ENCODE data around the gene GNG13. TPM values are rescaled to one million over a fixed set of nuclear protein-coding genes. Genes with fewer than 3 reads are reported as not detected.

Gene GNG13
- total RNA-seq, 2 experiments from 2014 or later, result not detected

DNA sequence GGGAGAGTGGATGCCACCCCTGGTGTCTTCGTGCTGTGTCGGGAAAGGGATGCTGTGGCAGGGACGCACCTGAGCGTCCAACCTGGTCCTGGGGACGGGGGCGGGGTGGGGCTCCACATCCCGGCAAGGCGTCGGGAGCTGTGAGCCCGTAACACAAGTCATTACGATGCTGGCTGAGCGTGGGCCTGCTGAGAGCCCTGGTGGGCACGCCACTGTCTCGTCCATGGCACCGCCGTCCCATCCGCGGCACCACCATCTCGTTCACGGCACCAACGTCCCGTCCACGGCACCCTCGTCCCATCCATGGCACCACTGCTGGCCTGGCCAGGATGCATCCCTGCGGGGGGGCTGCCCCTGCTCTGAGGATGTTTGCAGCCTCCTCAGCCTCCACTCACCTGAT lies 24.1 kb upstream of the GNG13 start:
- Mint-ChIP-seq H3K27me3 (peaks cover 7% of the 10 kb centered on the region), H3K9me3 (no peaks in the 10 kb centered on the region), H3K4me3 (no peak overlapping the region), H3K4me1 (ENCODE audit: low read depth) (peaks cover 5% of the 10 kb centered on the region), H3K36me3 (ENCODE audit: low read depth) (no peaks in the 10 kb centered on the region), H3K27ac (no peak overlapping the region)
- intact Hi-C loops (cut with micrococcal nuclease), result no loop called here
- ChIA-PET POLR2A (no interaction called here), CTCF (no interaction called here)
- TF ChIP-seq, protein P1, sequence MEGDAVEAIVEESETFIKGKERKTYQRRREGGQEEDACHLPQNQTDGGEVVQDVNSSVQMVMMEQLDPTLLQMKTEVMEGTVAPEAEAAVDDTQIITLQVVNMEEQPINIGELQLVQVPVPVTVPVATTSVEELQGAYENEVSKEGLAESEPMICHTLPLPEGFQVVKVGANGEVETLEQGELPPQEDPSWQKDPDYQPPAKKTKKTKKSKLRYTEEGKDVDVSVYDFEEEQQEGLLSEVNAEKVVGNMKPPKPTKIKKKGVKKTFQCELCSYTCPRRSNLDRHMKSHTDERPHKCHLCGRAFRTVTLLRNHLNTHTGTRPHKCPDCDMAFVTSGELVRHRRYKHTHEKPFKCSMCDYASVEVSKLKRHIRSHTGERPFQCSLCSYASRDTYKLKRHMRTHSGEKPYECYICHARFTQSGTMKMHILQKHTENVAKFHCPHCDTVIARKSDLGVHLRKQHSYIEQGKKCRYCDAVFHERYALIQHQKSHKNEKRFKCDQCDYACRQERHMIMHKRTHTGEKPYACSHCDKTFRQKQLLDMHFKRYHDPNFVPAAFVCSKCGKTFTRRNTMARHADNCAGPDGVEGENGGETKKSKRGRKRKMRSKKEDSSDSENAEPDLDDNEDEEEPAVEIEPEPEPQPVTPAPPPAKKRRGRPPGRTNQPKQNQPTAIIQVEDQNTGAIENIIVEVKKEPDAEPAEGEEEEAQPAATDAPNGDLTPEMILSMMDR (IDR thresholded peaks at IDR 0.05), result no peak
- DNase-seq (no peak), ATAC-seq (no peak)

DNA sequence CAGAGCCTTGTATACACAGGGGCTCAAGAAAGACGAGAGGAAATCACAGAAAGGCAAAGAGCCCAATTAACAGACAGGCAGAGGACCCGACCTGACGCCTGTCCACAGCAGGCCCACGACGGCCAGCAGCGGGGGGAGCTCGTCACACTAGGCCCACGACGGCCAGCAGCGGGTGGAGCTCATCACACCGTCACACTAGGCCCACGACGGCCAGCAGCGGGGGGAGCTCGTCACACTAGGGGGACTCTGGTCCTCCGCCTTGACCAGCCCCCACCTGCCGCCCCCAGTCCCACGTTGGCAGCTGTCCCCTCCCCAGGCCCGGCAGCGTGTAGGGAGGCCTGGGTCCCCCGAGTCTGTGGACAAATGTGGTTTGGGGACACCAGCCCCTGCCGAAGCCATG lies 23.7 kb upstream of the GNG13 start:
- no peak overlapping the region for H3K4me3 Mint-ChIP-seq
- no peak for ATAC-seq
- intact Hi-C loops (cut with micrococcal nuclease), result no loop called here
- peaks cover 8% of the 10 kb centered on the region for H3K27me3 Mint-ChIP-seq
- no peaks in the 10 kb centered on the region for H3K36me3 Mint-ChIP-seq (ENCODE audit: low read depth)
- POLR2A ChIA-PET, result no interaction called here
- H3K4me1 Mint-ChIP-seq (ENCODE audit: low read depth), result peaks cover 6% of the 10 kb centered on the region
- CTCF ChIA-PET, result no interaction called here
- no peak for DNase-seq
- H3K27ac Mint-ChIP-seq, result no peak overlapping the region
- TF ChIP-seq, protein P1 (IDR thresholded peaks at IDR 0.05), result no peak
- no peaks in the 10 kb centered on the region for H3K9me3 Mint-ChIP-seq

DNA sequence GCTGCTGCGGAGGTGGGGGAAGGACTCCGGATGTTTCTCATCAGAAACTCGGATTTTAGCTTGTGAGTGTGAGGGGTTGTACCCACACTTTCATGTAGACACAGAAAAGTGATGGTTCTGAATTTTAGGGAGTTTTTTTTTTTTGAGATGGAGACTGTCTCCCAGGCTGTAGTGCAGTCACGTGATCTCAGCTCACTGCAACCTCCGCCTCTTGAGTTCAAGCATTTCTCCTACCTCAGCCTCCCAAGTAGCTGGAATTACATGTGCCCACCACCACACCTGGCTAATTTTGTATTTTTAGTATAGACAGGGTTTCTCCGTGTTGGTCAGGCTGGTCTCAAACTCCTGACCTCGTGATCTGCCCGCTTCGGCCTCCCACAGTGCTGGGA lies 22.4 kb upstream of the GNG13 start:
- TF ChIP-seq, protein P1 (IDR thresholded peaks at IDR 0.05), result no peak
- DNase-seq, result no peak
- H3K4me1 Mint-ChIP-seq (ENCODE audit: low read depth), result peaks cover 6% of the 10 kb centered on the region
- H3K4me3 Mint-ChIP-seq, result no peak overlapping the region
- ChIA-PET POLR2A (no interaction called here), CTCF (no interaction called here)
- no peaks in the 10 kb centered on the region for H3K36me3 Mint-ChIP-seq (ENCODE audit: low read depth)
- no peak for ATAC-seq
- H3K27me3 Mint-ChIP-seq, result peaks cover 8% of the 10 kb centered on the region
- no peak overlapping the region for H3K27ac Mint-ChIP-seq
- intact Hi-C loops (cut with micrococcal nuclease), result no loop called here
- H3K9me3 Mint-ChIP-seq, result no peaks in the 10 kb centered on the region

DNA sequence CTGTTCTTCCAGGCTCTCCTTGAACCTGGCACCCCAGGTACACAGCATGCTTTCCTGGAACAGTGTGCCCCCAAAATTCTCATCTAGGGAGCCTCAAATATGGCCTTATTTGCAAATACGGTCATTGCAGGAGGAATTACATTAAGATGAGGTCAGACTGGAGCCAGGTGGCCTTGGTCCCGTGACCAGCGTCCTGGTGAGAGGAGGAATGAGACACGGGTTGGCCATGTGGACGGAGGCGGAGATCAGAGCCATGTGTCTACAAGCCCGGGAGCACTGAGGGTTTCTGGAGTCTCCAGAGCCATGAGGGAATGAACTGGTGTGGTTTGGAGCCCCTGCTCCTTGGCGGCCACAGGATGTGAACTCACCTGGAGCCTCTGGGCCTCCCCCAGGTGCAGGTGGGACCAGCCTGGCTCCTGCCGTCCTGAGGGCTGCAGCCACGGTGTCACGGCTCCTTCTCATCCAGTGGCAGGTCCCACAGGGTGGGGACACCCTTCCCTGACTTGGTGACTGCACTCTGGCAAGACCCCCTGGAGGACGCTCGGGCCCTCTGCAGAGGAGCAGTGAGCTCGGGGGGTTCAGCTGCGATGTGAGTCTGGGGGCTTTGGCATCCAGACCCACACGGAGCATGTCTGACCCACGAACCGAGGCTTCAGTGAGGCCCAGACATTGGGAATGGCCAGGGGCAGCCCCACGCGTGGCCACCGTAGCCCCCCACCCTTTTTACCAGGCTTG lies 21.8 kb upstream of the GNG13 start:
- ChIA-PET POLR2A (interaction anchor here (0.6 kb wide), 1 partner anchor 315 kb away, joined by 3 read pairs; no protein-coding TSS in a partner anchor), CTCF (no interaction called here)
- TF ChIP-seq, protein P1 (IDR thresholded peaks at IDR 0.05), result no peak
- Mint-ChIP-seq H3K4me3 (no peak overlapping the region), H3K4me1 (ENCODE audit: low read depth) (peaks cover 6% of the 10 kb centered on the region), H3K36me3 (ENCODE audit: low read depth) (no peaks in the 10 kb centered on the region), H3K27ac (no peak overlapping the region), H3K9me3 (no peaks in the 10 kb centered on the region), H3K27me3 (peaks cover 8% of the 10 kb centered on the region)
- ATAC-seq (no peak), DNase-seq (no peak)
- intact Hi-C loops (cut with micrococcal nuclease), result no loop called here

DNA sequence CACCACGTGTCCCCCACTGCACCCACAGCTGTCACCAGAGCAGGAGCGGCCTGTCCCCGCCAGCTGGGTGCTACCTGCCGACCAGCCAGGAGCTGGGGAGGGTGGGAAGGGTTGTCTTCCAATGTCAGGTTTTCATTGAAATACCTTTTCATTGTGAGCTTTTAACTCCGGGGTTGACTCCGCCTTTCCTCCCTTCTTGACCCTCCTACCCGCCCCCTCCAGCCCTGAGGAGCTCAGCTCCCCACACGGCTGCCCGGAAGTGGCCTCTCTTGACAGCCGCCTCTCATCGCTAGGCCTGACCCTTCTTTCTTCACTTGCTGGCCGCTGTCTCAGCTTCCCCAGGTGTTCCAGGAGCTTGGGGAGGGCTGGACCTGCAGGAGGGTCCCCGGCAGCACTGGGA lies 21.2 kb upstream of the GNG13 start:
- intact Hi-C loops (cut with micrococcal nuclease), result no loop called here
- ATAC-seq, result no peak
- H3K9me3 Mint-ChIP-seq, result no peaks in the 10 kb centered on the region
- no peak for DNase-seq
- ChIA-PET POLR2A (interaction anchor here (0.6 kb wide), 1 partner anchor 316 kb away, joined by 3 read pairs; no protein-coding TSS in a partner anchor), CTCF (no interaction called here)
- peaks cover 6% of the 10 kb centered on the region for H3K4me1 Mint-ChIP-seq (ENCODE audit: low read depth)
- peaks cover 8% of the 10 kb centered on the region for H3K27me3 Mint-ChIP-seq
- TF ChIP-seq, protein P1 (IDR thresholded peaks at IDR 0.05), result no peak
- H3K36me3 Mint-ChIP-seq (ENCODE audit: low read depth), result no peaks in the 10 kb centered on the region
- H3K27ac Mint-ChIP-seq, result no peak overlapping the region
- H3K4me3 Mint-ChIP-seq, result no peak overlapping the region
